ENCODE measurements around the gene LTB4R2. TPM values are rescaled to one million over a fixed set of nuclear protein-coding genes. Genes with fewer than 3 reads are reported as not detected.
A peak's percentile ranks its signal among the peaks of the same experiment; 100 is the strongest.

Gene LTB4R2
- total and polyA plus RNA-seq, 2 donors (not counting 1 experiment from before 2014, with no cell fraction given): 10.7 to 11.7 TPM

GRCh38 chr14:24271834-24272263 is 38.1 kb upstream of the LTB4R2 start:
- H2AFZ ChIP-seq (ENCODE audit: insufficient read depth, low read depth, low read length, poor library complexity, severe bottlenecking): peak overlapping the region; percentile 79
- peaks cover 33 to 41% of the 10 kb centered on the region in 2 donors for H3K4me1 ChIP-seq (ENCODE audit: control insufficient read depth in 2 of 2, insufficient read depth in 2 of 2, low read length in 2 of 2)
- CTCF ChIA-PET: interaction anchor here (0.7 to 4.2 kb wide), 17 partner anchors 8 to 160 kb away, joined by 3 to 40 read pairs (median 4); partner anchors contain the start of genes CHMP4A, CIDEB, IRF9 and LTB4R
- peak overlapping the region; percentile 93 to 97 for H3K27ac ChIP-seq (ENCODE audit: low read length in 2 of 2)
- peak overlapping the region; percentile 71 for H3K9ac ChIP-seq (ENCODE audit: low read length)
- H3K4me1 Mint-ChIP-seq: peaks cover 53% of the 10 kb centered on the region
- H3K27ac Mint-ChIP-seq: peak overlapping the region; percentile 94
- POLR2A ChIA-PET: interaction anchor here (0.7 to 2.9 kb wide), 13 partner anchors 8 to 159 kb away, joined by 3 to 51 read pairs (median 5); partner anchors contain the start of genes CBLN3, DCAF11, DHRS1 and EMC9
- H3K27me3 ChIP-seq (replicated peaks in 1 of 4; ENCODE audit: control extremely low read depth in 1 of 4, control insufficient read depth in 3 of 4, insufficient read depth in 4 of 4, low read length in 3 of 4): no peaks in the 10 kb centered on the region
- no peak for TF ChIP-seq EZH2 (IDR thresholded peaks at IDR 0.05; ENCODE audit: borderline replicate concordance, insufficient read depth, low read depth, low read length, poor library complexity, severe bottlenecking)
- TF ChIP-seq, protein P1, sequence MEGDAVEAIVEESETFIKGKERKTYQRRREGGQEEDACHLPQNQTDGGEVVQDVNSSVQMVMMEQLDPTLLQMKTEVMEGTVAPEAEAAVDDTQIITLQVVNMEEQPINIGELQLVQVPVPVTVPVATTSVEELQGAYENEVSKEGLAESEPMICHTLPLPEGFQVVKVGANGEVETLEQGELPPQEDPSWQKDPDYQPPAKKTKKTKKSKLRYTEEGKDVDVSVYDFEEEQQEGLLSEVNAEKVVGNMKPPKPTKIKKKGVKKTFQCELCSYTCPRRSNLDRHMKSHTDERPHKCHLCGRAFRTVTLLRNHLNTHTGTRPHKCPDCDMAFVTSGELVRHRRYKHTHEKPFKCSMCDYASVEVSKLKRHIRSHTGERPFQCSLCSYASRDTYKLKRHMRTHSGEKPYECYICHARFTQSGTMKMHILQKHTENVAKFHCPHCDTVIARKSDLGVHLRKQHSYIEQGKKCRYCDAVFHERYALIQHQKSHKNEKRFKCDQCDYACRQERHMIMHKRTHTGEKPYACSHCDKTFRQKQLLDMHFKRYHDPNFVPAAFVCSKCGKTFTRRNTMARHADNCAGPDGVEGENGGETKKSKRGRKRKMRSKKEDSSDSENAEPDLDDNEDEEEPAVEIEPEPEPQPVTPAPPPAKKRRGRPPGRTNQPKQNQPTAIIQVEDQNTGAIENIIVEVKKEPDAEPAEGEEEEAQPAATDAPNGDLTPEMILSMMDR (IDR thresholded peaks at IDR 0.05): no peak
- peak overlapping the region; percentile 86 for H3K4me2 ChIP-seq (replicated peaks; ENCODE audit: low read depth, low read length, poor library complexity, severe bottlenecking)
- no peaks in the 10 kb centered on the region for H4K20me1 ChIP-seq (ENCODE audit: control insufficient read depth, insufficient read depth, low read length, poor library complexity, severe bottlenecking)
- H3K27me3 Mint-ChIP-seq: no peaks in the 10 kb centered on the region
- no peaks in the 10 kb centered on the region for H3K9me3 Mint-ChIP-seq (ENCODE audit: insufficient read depth)
- intact Hi-C loops (cut with micrococcal nuclease): loop anchor here (1.0 to 10.0 kb wide), 12 partner anchors 7 to 159 kb away; partner anchors contain the start of genes CHMP4A, DCAF11, EMC9 and GMPR2
- peaks cover 0 to 24% of the 10 kb centered on the region in 2 experiments for H3K36me3 ChIP-seq (replicated peaks in 1 of 2; ENCODE audit: control extremely low read depth in 1 of 2, control insufficient read depth in 1 of 2, extremely low read depth in 1 of 2, insufficient read depth in 2 of 2, low read length in 1 of 2)
- H3K79me2 ChIP-seq (ENCODE audit: control insufficient read depth, insufficient read depth, low read length): peaks cover 26% of the 10 kb centered on the region
- no peak for DNase-seq
- peak overlapping the region; percentile 94 for H3K4me3 Mint-ChIP-seq
- no peaks in the 10 kb centered on the region for H3K9me3 ChIP-seq (ENCODE audit: control extremely low read depth in 1 of 3, control insufficient read depth in 2 of 3, insufficient read depth in 1 of 3, low read length in 2 of 3)
- 38% methylated on average over 3 of the region's 3 CpGs for WGBS (ENCODE audit: insufficient coverage)
- H3K4me3 ChIP-seq (ENCODE audit: control extremely low read depth in 1 of 5, extremely low read depth in 1 of 5, insufficient read depth in 1 of 5, low read depth in 2 of 5, low read length in 4 of 5): peak overlapping the region; percentile 35 to 96 (median 93)
- no peak for ATAC-seq (ENCODE audit: low read depth)

- Mint-ChIP-seq H3K27ac (peak overlapping the region; percentile 94), H3K27me3 (no peaks in the 10 kb centered on the region), H3K9me3 (ENCODE audit: insufficient read depth) (no peaks in the 10 kb centered on the region), H3K4me3 (peak overlapping the region; percentile 94), H3K4me1 (peaks cover 59% of the 10 kb centered on the region)
- H3K27ac ChIP-seq (ENCODE audit: low read length in 2 of 2): peak overlapping the region; percentile 93 to 97
- CTCF ChIA-PET: interaction anchor here (0.7 to 4.2 kb wide), 8 partner anchors 11 to 60 kb away, joined by 3 to 40 read pairs (median 18); partner anchors contain the start of genes CHMP4A, MDP1 and TINF2
- H3K4me3 ChIP-seq (ENCODE audit: control extremely low read depth in 1 of 5, extremely low read depth in 1 of 5, insufficient read depth in 1 of 5, low read depth in 2 of 5, low read length in 4 of 5): no peak overlapping the region
- ATAC-seq (ENCODE audit: low read depth) (no peak), DNase-seq (no peak)
- 100% methylated on average over 2 of the region's 2 CpGs for WGBS (ENCODE audit: insufficient coverage)
- H3K4me2 ChIP-seq (replicated peaks; ENCODE audit: low read depth, low read length, poor library complexity, severe bottlenecking): peak overlapping the region; percentile 86
- H3K4me1 ChIP-seq (ENCODE audit: control insufficient read depth in 2 of 2, insufficient read depth in 2 of 2, low read length in 2 of 2): peaks cover 39 to 47% of the 10 kb centered on the region in 2 donors
- H3K79me2 ChIP-seq (ENCODE audit: control insufficient read depth, insufficient read depth, low read length): peaks cover 30% of the 10 kb centered on the region
- TF ChIP-seq, protein P1 (IDR thresholded peaks at IDR 0.05): no peak
- no peak for TF ChIP-seq EZH2 (IDR thresholded peaks at IDR 0.05; ENCODE audit: borderline replicate concordance, insufficient read depth, low read depth, low read length, poor library complexity, severe bottlenecking)
- no peaks in the 10 kb centered on the region for H3K27me3 ChIP-seq (replicated peaks in 1 of 4; ENCODE audit: control extremely low read depth in 1 of 4, control insufficient read depth in 3 of 4, insufficient read depth in 4 of 4, low read length in 3 of 4)
- peaks cover 0 to 18% of the 10 kb centered on the region in 2 experiments for H3K36me3 ChIP-seq (replicated peaks in 1 of 2; ENCODE audit: control extremely low read depth in 1 of 2, control insufficient read depth in 1 of 2, extremely low read depth in 1 of 2, insufficient read depth in 2 of 2, low read length in 1 of 2)
- POLR2A ChIA-PET: interaction anchor here (1.3 to 2.9 kb wide), 4 partner anchors 30 to 131 kb away, joined by 4 to 51 read pairs (median 8); partner anchors contain the start of genes EMC9, LTB4R2, TINF2 and TM9SF1
- H3K9ac ChIP-seq (ENCODE audit: low read length): peak overlapping the region; percentile 71
- H3K9me3 ChIP-seq (ENCODE audit: control extremely low read depth in 1 of 3, control insufficient read depth in 2 of 3, insufficient read depth in 1 of 3, low read length in 2 of 3): peaks cover 0 to 3% (median 0%) of the 10 kb centered on the region in 3 donors
- H4K20me1 ChIP-seq (ENCODE audit: control insufficient read depth, insufficient read depth, low read length, poor library complexity, severe bottlenecking): no peaks in the 10 kb centered on the region
- no peak overlapping the region for H2AFZ ChIP-seq (ENCODE audit: insufficient read depth, low read depth, low read length, poor library complexity, severe bottlenecking)
- intact Hi-C loops (cut with micrococcal nuclease): loop anchor here (10.0 kb wide), 1 partner anchor 128 kb away; the partner anchor contains the start of genes EMC9, PSME2 and RNF31
Measured at GRCh38 chr14:24272467-24272866, 37.5 kb upstream of the LTB4R2 start.

Data from B cell (primary cell).